GM21447 (cell line): Measurements from ENCODE around the gene FOXQ1.
"Not testable (repeated sequence)": the region's sequence is repeated elsewhere in the genome, so short reads cannot be mapped to it uniquely, and the experiment has no call there.

Experiments
- ATAC-seq: cut with Tn5 transposase; IDR thresholded peaks from one replicate; pipeline ENCODE4 v1.9.1; 2021; ENCODE audit not compliant: unreplicated experiment

The FOXQ1 gene

GRCh38 chr6:1355068-1355467, 43.2 kb downstream of the FOXQ1 start:
- ATAC-seq: not testable (repeated sequence)

GRCh38 chr6:1361717-1362116, 49.8 kb downstream of the FOXQ1 start:
- ATAC-seq: not testable (repeated sequence)

DNA sequence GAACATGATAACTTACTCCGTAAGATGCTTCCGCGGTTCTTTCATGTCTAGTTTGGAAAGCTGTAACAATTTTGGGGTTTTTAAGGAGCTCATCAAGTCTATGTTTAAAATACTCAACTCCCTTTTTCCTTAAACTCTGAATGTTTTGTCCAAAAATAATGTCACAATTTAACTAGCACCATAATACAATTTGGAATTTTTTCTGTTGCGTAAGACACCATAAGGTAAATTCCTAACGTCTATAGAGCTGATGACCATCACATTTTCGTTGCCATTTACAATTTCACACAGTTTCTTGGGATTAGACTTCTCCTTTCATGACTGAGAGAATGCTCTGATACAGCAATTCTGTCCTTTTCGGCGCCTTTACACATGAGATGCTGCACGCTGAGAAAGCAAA, 50.7 kb downstream of the FOXQ1 start:
- no peak for ATAC-seq

GRCh38 chr6:1363298-1363697, 51.4 kb downstream of the FOXQ1 start:
- no peak for ATAC-seq

DNA sequence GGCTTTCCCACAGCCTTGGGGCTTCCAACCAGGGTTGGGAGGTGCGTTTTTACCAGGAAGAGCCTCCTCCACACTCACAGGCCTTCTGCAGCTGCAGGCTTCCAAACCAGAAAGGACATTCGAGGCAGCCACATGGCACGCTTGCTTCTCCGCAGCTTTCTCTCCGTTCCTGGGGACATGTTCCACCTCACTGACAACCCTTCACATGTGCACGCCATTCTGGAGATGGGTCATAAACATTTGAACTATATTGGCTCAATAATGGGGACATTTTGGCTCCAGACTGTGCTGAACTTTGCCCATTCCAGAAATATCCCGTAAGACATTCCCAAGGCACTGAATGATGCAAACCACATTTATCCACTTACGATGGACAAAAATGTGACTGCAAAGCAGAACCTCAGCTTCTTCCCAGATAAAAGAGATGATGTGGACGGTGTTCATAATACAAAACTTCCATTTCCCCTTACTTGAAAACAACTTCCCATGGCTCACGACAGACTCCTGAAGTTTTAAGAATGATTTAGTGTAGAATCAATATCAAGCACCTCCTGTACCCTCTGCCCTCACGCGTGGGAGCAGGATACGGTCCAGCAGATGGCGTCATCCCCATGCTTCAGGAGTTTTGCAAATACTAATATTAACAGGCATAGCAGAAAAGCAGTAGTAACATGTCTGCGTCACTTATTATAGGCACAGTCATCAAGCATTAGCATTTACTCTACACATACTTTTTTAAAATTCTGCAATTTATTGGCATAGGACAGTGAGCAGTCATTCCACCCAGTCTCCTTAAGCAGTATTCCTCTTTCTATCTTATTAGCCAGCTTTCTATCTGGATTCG, 52.1 kb downstream of the FOXQ1 start:
- ATAC-seq: no peak
